Adrenal gland (tissue), 12 donors: ENCODE data around the gene COG7. TPM values are rescaled to one million over a fixed set of nuclear protein-coding genes. Genes with fewer than 3 reads are reported as not detected.

Experiments used
- DNase-seq, 7 donors: peaks; one replicate each; pipeline ENCODE4 v3.0.0-alpha.2; 2019 to 2020
- H3K27ac ChIP-seq, 5 donors: fragments of 200-600 bp; sonication (generic) in 4 of 5; 1 replicate in 3 of 5; 2 replicates in 2 of 5; pipeline versions ENCODE4 v1.5.1 to v1.8.0; 2016 to 2020; ENCODE audit warnings: mild to moderate bottlenecking in 1 of 5
- H3K27me3 ChIP-seq: fragments of 200-600 bp; 2 replicates; pipeline ENCODE4 v1.8.0; 2021
- H3K36me3 ChIP-seq, 2 donors: fragments of 200-600 bp; replicated peaks in 1 of 2; 1 replicate in 1 of 2; 2 replicates in 1 of 2; pipeline versions ENCODE4 v1.5.1 to v1.8.0; 2018 to 2022
- H3K4me1 ChIP-seq, 2 donors: fragments of 200-600 bp; replicated peaks in 1 of 2; 1 replicate in 1 of 2; 2 replicates in 1 of 2; pipeline versions ENCODE4 v1.5.1 to v1.8.0; 2018 to 2021
- H3K4me3 ChIP-seq, 4 donors: fragments of 200-600 bp; sonication (generic) in 3 of 4; one replicate each; pipeline ENCODE4 v1.5.1; 2016 to 2018
- H3K9me3 ChIP-seq, 3 donors: fragments of 200-600 bp; sonication (generic) in 1 of 3; replicated peaks in 1 of 3; 1 replicate in 2 of 3; 2 replicates in 1 of 3; pipeline versions ENCODE4 v1.5.1 to v1.8.0; 2016 to 2021
- CTCF ChIP-seq, 6 experiments: fragments of 450-650 bp in 4 of 6; fragments of 200-600 bp in 2 of 6; sonication (generic) in 1 of 6; IDR thresholded peaks; 1 replicate in 5 of 6; 2 replicates in 1 of 6; pipeline versions ENCODE4 v1.5.1 to v1.8.0; 2016 to 2021; ENCODE audit warnings: antibody characterized with exemption in 6 of 6, mild to moderate bottlenecking in 2 of 6, moderate library complexity in 1 of 6
- POLR2A ChIP-seq, 2 donors: fragments of 450-650 bp; IDR thresholded peaks; one replicate each; pipeline ENCODE4 v1.6.1; 2017; ENCODE audit warnings: antibody characterized with exemption in 2 of 2, mild to moderate bottlenecking in 2 of 2, moderate library complexity in 1 of 2
- WGBS, 4 donors: extraction: QIAGEN DNeasy Blood & Tissue Kit in 2 of 4; methylation state at CpG; one replicate each; pipeline versions ENCODE4 v1.1.5 to v1.1.7; 2013 to 2017; 5-methylcytosine and 5-hydroxymethylcytosine counted together
- intact Hi-C, 2 donors: fragments of 100-400 bp; cut with DNase I; formaldehyde crosslinking; loops; one replicate each; pipeline versions ENCODE4 v1.14.1 to v1.15.0; 2022 to 2023
- polyA plus RNA-seq, 3 donors: library from polyadenylated mRNA; stranded (reverse); fragments of 200-250 nt in 2 of 3; fragments of 350-450 nt in 1 of 3; fragmentation: Illumina TruSeq in 1 of 3; extraction: RNeasy Lipid Tissue Mini Kit (QIAGEN cat#74804) in 1 of 3; gene quantifications; one replicate each; pipeline ENCODE4 v1.2.3, GENCODE V29; 2013 to 2014
- total RNA-seq, 9 donors: library from RNA; depleted of rRNA in 4 of 9; stranded (reverse); fragments of >200 nt in 4 of 9; fragments of 120-200 nt in 1 of 9; fragmentation: NEBNext Ultra II Directional in 1 of 9; extraction: Animal tissue kit (Norgen Biotek cat#: 25700) in 1 of 9; gene quantifications; one replicate each; pipeline versions ENCODE4 v1.1.0 to v1.2.4, GENCODE V29; 2013 to 2023
- donor health status: healthy with polysubstance abuse.
- donor health status: Bipolar disorder and iron deficiency.
- donor health status: DM: yes; HTN: yes; CAD: no.
- donor health status: DM: no; HTN: no; CAD: no.
- donor health status: DM: no; HTN: no; CAD: no.
- donor health status: DM: yes; HTN: yes; CAD: no.

COG7 gene
- total and polyA plus RNA-seq, 12 donors = 10.7 to 50.1 (median 21.4) TPM

GRCh38 chr16:23348579-23349469 lies 104.2 kb downstream of the COG7 start:
- intact Hi-C loops = no loop called here
- no peaks in the 10 kb centered on the region for H3K27me3 ChIP-seq
- no peak overlapping the region for H3K27ac ChIP-seq
- no peaks in the 10 kb centered on the region for H3K4me1 ChIP-seq
- no peak overlapping the region for H3K4me3 ChIP-seq
- no peaks in the 10 kb centered on the region for H3K9me3 ChIP-seq
- WGBS, 4 donors = 55 to 65% (median 58%) methylated on average over 8 to 18 of the region's 18 CpGs
- no peak for DNase-seq
- TF ChIP-seq CTCF (IDR thresholded peaks at IDR 0.05) = no peak
- no peak for TF ChIP-seq POLR2A (IDR thresholded peaks at IDR 0.05)
- H3K36me3 ChIP-seq = no peaks in the 10 kb centered on the region

GRCh38 chr16:23345237-23345636 lies 107.8 kb downstream of the COG7 start:
- intact Hi-C loops = no loop called here
- no peak for DNase-seq
- Histone ChIP-seq H3K4me1 (no peaks in the 10 kb centered on the region), H3K9me3 (no peaks in the 10 kb centered on the region), H3K27ac (no peak overlapping the region), H3K4me3 (no peak overlapping the region), H3K36me3 (no peaks in the 10 kb centered on the region), H3K27me3 (no peaks in the 10 kb centered on the region)
- TF ChIP-seq POLR2A (IDR thresholded peaks at IDR 0.05) (no peak), CTCF (IDR thresholded peaks at IDR 0.05) (no peak)
- WGBS, 4 donors = 73 to 82% (median 77%) methylated on average over 5 of the region's 5 CpGs

GRCh38 chr16:23343643-23344612 lies 109.1 kb downstream of the COG7 start:
- H3K9me3 ChIP-seq = no peaks in the 10 kb centered on the region
- no peak overlapping the region for H3K4me3 ChIP-seq
- no peaks in the 10 kb centered on the region for H3K4me1 ChIP-seq
- no peaks in the 10 kb centered on the region for H3K36me3 ChIP-seq
- no peaks in the 10 kb centered on the region for H3K27me3 ChIP-seq
- WGBS, 4 donors = 64 to 74% (median 67%) methylated on average over 5 of the region's 5 CpGs
- TF ChIP-seq POLR2A (IDR thresholded peaks at IDR 0.05) (no peak), CTCF (IDR thresholded peaks at IDR 0.05) (no peak)
- intact Hi-C loops = no loop called here
- DNase-seq = no peak
- no peak overlapping the region for H3K27ac ChIP-seq

- no peak for DNase-seq
- H3K4me1 ChIP-seq = no peaks in the 10 kb centered on the region
- H3K27ac ChIP-seq = no peak overlapping the region
- WGBS, 4 donors = 67 to 76% (median 72%) methylated on average over 5 of the region's 5 CpGs
- TF ChIP-seq POLR2A (IDR thresholded peaks at IDR 0.05) (no peak), CTCF (IDR thresholded peaks at IDR 0.05) (no peak)
- H3K27me3 ChIP-seq = peaks cover 4% of the 10 kb centered on the region
- H3K9me3 ChIP-seq = no peaks in the 10 kb centered on the region
- no peak overlapping the region for H3K4me3 ChIP-seq
- no peaks in the 10 kb centered on the region for H3K36me3 ChIP-seq
- intact Hi-C loops = no loop called here
Observed at GRCh38 chr16:23342083-23342640, 110.8 kb downstream of the COG7 start.
